MV-4-11 (cell line): ENCODE measurements around the gene BRIP1.

Experiments
- DNase-seq: peaks from one replicate; lab custom pipeline; 2025; lab: John Stamatoyannopoulos, UW

Gene BRIP1

GRCh38 chr17:61631800-61632199, 231.5 kb downstream of the BRIP1 start:
- DNase-seq, result no peak
